HuH-7.5 (cell line): Measurements from ENCODE around the gene MED31.
"Not testable (repeated sequence)": the region's sequence is repeated elsewhere in the genome, so short reads cannot be mapped to it uniquely, and the experiment has no call there.

Experiments used
- DNase-seq: peaks from one replicate; pipeline ENCODE4 v3.0.0; 2011; ENCODE audit warnings: low spot score

Gene MED31

DNA sequence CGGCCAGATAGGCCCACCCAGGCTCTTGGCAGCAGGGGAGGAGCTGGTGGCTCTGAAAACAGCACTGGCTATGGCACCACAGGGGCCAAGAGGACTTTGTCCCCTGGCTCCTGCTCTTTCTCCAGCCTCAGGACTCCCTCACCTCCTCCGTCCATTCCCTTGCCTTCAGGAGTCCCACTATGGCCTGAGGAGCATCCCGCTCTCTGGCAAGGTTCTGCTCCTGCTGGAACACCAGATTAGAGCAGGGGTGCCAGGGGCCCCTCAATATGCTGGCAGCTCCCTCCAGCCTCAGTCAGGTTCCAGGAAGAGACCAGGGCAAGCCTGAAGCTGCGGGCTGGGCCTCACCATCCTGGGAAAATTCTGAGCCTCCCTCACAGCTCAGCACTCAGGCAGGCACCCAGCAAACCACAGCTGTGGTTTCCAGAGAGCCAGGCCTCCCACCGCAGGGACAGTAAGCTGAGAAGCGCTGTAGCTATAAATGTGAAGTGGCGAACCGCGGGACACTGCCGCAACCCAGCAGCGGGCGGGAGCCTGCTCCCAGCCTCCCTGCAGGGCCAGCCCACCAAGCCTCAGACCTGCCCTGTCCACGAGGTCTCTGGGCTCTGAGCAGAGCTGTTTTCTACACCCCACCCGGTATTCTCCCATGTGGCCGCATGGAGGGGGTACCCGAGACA, 25.9 kb upstream of the MED31 start:
- no peak for DNase-seq

GRCh38 chr17:6676802-6677157, 25.4 kb upstream of the MED31 start:
- DNase-seq, result no peak

DNA sequence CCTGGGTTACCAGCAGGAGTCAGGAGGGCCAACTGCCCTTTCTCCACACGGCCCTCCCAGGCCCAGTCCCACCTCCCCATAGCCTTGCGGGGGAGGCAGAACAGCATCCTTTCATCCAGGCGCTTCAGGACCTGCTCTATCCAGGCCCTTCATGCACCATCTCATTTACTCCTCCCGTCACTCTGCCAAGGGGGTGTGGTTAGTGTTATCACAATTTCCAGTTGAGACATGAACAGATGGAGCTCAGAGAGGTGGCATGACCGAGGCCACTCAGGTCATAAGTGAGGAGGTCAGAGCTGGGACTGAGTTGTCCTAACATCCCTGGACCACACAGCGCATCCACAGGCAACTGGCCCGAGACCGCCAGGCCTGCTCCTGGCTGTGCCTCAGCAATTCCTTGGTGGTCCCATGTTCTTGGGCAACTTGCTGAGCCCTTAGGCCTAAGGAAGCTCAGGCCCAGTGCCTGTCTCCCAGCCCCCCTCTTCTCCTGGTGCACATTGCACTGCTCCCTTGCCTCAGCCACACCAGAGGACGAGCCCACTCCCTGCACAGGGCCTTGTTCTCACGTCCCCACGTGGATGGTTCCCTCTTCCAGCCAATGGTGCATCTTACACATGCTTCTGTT, 23.9 kb upstream of the MED31 start:
- DNase-seq, result no peak

GRCh38 chr17:6674586-6674985, 23.2 kb upstream of the MED31 start:
- DNase-seq, result no peak

DNA sequence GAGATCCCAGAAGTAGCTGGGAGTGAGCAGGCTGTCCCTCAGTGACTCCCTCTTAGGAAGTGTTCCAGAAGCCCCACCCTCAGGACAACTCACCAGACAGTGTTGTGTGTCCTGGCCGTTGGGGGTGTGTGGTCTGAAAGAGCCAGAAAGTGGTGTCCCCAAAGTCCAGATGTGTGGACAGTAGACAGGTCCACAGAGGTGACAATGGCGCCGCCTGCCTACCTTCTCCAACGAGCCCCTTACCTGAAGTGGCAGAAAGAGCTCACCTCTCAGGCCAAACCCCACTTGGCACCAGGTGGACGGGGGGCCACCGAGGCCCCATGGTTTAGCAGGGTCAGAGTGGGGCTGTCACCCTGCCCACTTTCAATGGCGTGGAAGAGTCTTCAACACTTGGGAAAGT, 20.0 kb upstream of the MED31 start:
- no peak for DNase-seq

- DNase-seq, result no peak
Observed at GRCh38 chr17:6670999-6671398, 19.6 kb upstream of the MED31 start.

DNA sequence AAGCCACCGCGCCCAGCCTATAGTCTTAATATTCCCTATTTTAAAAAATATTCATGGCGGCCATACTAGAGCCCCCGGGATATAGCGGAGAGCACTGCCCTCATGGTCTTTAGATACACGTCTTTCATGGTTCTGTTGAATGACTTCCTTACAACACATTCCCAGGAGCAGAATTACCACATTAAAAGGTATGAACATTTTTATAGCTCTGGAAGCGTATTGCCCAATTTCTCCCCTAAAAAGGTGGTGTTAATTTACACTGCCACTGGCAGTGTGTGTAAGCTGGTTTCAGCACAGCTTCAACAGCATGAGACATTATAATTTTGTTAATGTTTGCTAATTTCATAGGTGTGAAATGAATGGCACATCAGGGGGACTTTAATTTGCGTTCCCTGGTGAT, 19.2 kb upstream of the MED31 start:
- no peak for DNase-seq

GRCh38 chr17:6669479-6670212, 18.2 kb upstream of the MED31 start:
- DNase-seq, result no peak

GRCh38 chr17:6668727-6669425, 17.5 kb upstream of the MED31 start:
- DNase-seq, result no peak

- no peak for DNase-seq
Observed at GRCh38 chr17:6668219-6668618, 16.8 kb upstream of the MED31 start.

- DNase-seq, result no peak
Observed at GRCh38 chr17:6667516-6667915, 16.1 kb upstream of the MED31 start.

- DNase-seq, result no peak
Observed at GRCh38 chr17:6666557-6666956, 15.2 kb upstream of the MED31 start.

DNA sequence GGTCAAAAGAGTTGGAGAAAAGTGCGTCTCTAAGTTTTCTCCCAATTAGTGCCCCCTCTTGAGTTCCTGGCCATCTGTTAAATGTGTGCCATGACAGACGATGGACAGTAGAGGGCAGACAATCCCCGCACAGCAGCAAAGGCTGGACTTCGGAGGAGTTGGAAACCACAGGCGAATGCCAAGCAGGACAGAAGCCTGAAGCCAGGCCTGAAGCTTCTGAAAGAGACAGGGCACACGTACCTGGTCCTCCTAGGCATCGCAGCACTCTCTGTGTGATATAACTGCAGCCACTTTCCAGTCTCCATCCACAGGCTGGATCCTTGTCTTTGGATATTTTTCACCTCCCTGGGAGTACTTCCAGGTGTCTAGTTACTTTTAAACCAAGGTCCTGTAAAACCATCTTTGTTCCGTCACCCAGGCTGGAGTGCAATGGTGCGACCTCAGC, 14.7 kb upstream of the MED31 start:
- DNase-seq, result peak; percentile 71

DNA sequence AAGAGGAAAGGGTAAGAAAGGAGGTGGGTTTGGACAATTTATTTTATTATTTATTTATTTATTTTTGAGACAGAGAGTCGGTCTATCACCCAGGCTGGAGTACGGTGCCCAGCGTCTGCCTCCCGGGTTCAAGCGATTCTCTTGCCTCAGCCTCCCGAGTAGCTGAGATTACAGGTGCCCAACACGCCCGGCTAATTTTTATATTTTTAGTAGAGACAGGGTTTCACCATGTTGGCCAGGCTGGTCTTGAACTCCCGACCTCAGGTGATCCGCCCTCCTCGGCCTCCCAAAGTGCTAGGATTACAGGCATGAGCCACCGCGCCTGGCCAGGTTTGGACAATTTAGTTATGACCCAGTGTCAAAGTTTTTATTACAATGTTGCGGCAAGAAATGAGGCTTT, 11.8 kb upstream of the MED31 start:
- DNase-seq, result not testable (repeated sequence)

DNA sequence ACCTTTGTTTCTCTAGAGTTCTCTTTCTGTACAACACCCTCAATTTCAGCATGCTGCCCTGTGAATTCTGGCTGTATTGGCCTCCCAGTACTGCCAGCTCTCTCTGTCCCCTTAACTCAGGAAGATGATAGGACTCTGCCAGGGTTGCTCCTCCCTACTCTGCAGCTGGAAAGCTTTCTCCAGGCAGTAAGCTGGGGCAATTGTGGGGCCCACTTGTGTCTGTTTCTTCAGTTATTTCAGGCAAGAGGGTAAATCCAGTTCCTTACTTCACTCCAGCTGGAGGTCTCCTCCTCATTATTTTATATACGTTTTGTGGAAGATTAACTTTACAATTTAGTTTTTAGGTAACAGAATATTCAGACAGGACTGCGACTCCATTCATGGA, 10.1 kb upstream of the MED31 start:
- DNase-seq, result no peak

DNA sequence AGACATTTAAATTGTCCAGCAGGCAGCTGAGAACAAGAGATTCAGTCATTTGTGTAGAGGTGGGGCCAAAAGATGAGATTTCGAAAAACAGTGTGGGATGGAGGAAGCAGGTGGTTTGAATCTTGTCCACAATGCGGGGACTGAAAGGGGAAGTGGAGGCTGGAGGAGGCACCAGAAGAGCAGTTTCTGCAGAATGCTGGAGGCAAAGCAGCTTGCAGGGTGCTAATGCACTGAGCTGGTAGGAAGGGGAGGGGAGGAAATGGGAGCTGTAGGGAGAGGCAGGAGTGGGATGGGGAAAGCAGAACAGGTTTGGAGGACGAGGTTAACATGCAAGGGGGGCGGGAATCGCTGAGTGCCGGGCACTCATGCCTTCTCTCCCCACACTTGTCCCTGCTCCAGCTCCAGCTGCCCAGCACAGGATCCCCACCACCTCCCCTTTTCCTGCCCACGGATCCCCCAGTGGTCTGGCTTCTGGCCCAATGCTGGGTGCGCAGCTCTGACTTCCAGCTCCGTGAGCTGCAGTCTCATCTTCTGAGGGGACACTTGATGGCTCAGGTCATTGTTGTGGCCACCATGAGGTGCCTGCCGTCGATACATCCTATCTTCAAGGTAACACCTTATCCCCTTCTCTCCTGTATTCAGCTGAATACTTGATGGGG, 9.5 kb upstream of the MED31 start:
- DNase-seq, result no peak

GRCh38 chr17:6660101-6660500, 8.7 kb upstream of the MED31 start:
- no peak for DNase-seq

- DNase-seq, result not testable (repeated sequence)
Observed at GRCh38 chr17:6658411-6658810, 7.0 kb upstream of the MED31 start.

DNA sequence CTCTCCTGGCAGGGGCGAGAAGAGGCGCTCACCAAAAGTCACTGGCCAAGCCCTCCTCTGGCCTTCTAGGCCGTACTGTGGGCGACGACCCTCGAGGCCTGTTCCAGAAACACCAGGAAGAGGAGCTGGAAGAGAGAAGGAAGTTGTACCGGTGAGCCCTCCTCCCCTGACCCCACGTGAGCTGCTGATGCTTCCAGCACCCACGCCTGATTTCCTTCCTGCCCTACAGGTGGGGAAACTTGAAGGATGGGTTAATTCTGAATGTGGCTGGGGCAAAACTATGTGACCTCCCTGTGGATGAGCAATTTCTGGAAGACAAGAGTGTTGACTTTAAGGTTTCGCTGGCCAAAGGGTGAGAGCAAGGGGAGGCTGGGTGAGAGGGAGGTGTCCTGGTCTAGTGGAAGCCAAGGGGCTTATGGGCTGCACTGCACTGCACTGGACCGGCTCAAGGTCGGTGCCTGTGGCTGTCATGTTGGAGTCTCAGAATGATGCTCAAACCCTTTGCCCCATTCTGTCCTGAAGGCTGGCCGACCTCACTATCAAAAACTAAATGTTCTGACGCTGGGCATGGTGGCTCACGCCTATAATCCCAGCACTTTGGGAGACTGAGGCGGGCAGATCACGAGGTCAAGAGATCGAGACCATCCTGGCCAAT, 6.4 kb upstream of the MED31 start:
- DNase-seq, result no peak

DNA sequence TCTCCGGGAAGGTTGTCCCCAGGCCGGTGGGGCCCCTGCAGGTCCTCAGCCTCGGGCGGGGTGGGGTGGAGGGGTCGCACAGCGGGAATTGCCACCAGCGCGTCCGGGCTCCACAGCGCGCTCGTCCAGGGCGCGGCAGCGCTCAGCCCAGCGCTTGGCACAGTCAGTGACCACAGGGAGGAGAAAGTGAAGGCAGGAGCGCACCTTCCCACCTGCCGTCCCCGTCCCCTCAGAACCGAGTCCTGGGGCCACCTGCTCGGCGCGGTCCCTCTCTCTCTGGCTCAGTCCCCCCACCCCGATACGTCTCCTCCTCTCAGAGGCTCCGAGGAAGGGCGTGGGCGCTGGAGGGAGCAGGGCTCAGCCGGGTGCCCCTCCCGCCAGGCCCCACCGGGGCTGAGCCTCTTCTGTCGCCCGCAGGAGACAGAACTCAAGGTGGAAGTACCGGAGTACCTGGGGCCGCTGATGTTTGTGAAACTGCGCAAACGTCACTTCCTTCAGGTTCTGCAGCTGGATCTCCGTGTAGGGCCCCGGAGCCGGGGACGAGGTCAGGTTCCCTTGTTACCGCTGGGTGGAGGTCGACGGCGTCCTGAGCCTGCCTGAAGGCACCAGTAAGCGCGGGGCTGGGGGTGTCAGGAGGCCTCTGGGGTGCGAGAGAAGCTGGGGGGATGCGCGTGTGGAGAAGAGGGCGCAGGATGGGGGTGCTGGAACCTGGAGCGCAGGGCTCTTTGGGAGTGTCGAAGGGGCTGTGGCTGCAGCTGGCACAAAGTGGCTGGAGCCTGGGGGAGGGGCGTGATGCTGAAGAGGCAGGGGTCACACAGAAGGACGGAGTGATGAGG, 5.6 kb upstream of the MED31 start:
- not testable (repeated sequence) for DNase-seq
